Measurements from ENCODE around the gene MARCO. TPM values are rescaled to one million over a fixed set of nuclear protein-coding genes. Genes with fewer than 3 reads are reported as not detected.
"Not testable (repeated sequence)": the region's sequence is repeated elsewhere in the genome, so short reads cannot be mapped to it uniquely, and the experiment has no call there.

MARCO gene
- total RNA-seq, 4 donors from 2014 or later: 3.3 to 8.2 (median 4.0) TPM

DNA sequence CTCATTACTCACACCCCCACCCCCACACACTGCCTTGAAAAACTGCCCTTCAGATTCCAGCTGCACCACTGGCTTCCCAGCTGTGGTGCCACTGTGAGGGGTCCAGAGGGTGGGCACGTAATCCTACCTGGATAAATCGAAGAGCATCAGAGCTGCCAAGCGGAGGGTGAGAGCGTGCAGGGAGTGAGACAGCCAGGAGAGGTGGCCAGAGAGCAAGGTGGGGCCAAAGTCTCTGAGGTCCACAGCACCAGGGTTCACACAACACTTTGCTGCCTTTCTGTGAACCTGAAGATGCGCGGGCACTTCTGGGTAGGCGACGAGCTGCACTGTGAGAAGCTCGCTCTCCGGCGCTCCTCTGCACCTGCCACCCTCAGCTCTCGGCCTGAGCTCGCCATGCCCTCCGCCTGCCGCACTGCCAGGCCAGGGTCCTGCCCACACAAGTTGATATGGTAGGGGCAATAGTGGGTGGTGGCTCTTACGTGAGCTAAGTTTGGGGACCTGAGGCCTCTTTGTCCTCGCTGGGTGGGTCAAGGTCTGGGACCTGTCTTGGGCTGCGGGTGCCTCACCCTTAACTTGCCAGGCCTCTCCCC, 83.9 kb downstream of the MARCO start:
- TF ChIP-seq POLR2A (IDR thresholded peaks at IDR 0.05): no peak
- TF ChIP-seq, protein P1, sequence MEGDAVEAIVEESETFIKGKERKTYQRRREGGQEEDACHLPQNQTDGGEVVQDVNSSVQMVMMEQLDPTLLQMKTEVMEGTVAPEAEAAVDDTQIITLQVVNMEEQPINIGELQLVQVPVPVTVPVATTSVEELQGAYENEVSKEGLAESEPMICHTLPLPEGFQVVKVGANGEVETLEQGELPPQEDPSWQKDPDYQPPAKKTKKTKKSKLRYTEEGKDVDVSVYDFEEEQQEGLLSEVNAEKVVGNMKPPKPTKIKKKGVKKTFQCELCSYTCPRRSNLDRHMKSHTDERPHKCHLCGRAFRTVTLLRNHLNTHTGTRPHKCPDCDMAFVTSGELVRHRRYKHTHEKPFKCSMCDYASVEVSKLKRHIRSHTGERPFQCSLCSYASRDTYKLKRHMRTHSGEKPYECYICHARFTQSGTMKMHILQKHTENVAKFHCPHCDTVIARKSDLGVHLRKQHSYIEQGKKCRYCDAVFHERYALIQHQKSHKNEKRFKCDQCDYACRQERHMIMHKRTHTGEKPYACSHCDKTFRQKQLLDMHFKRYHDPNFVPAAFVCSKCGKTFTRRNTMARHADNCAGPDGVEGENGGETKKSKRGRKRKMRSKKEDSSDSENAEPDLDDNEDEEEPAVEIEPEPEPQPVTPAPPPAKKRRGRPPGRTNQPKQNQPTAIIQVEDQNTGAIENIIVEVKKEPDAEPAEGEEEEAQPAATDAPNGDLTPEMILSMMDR (IDR thresholded peaks at IDR 0.05): no peak
- H3K27ac ChIP-seq: no peak overlapping the region

GRCh38 chr2:119026890-119027289, 84.9 kb downstream of the MARCO start:
- H3K27ac ChIP-seq: no peak overlapping the region
- no peaks in the 10 kb centered on the region for H3K4me1 ChIP-seq
- no peaks in the 10 kb centered on the region for H3K27me3 ChIP-seq
- TF ChIP-seq, protein P1 (IDR thresholded peaks at IDR 0.05): no peak
- TF ChIP-seq POLR2A (IDR thresholded peaks at IDR 0.05): no peak
- no peak for DNase-seq
- H3K4me3 ChIP-seq: no peak overlapping the region
- no peaks in the 10 kb centered on the region for H3K36me3 ChIP-seq
- H3K9me3 ChIP-seq: no peaks in the 10 kb centered on the region

More for the DNA sequence above, 83.9 kb downstream of the MARCO start:
- Histone ChIP-seq H3K9me3 (no peaks in the 10 kb centered on the region), H3K36me3 (no peaks in the 10 kb centered on the region), H3K4me3 (no peak overlapping the region), H3K27me3 (no peaks in the 10 kb centered on the region), H3K4me1 (no peaks in the 10 kb centered on the region)
- DNase-seq: peak in 1 of 3 donors; percentile 34

DNA sequence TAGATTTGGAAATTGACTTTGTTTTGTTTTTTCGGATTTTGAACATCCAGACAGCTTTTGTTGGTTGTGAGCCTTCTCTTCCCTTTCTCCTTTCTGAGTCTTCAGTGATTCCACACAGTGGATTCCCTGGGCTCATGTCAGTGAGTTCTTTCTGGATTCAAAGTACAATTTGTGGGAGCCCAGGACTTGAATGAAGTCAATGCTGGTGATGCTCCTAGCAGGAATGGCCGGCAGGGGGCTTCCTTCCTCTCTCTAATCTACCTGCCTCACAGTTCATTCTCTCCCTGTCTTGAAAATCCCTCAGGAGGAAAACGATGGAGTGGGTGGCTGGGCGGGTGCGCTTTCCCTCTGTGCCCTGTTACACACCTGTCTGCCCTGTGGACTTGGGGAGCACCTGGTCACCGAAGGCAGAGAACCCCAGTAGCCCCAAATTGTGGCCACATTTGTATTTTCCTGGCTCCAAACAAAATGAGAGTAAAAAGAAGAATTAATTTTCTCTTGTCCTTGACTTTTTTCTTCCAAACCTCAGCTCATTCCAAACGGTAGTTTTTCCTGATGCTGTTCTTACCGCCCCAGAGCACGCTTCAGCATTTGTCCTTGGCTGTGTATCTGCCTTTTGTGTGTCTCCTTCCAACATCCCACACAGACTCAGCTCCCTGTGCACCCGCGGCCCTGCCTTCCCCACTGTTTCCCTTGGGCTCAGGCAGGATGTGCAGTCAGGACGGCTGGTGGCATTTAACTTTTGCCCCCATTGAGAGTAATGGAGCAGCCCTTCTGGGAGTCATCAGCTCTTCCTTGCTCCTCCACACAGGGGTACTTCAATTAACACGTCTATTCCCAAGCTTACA, 86.6 kb downstream of the MARCO start:
- Histone ChIP-seq H3K9me3 (no peaks in the 10 kb centered on the region), H3K27ac (no peak overlapping the region), H3K36me3 (no peaks in the 10 kb centered on the region), H3K4me3 (no peak overlapping the region), H3K27me3 (no peaks in the 10 kb centered on the region), H3K4me1 (no peaks in the 10 kb centered on the region)
- no peak for DNase-seq
- TF ChIP-seq POLR2A (IDR thresholded peaks at IDR 0.05): no peak
- TF ChIP-seq, protein P1 (IDR thresholded peaks at IDR 0.05): peak in 3 of 6 experiments; percentile 13 to 24 (median 13)

- H3K4me3 ChIP-seq: no peak overlapping the region
- no peaks in the 10 kb centered on the region for H3K4me1 ChIP-seq
- DNase-seq: no peak
- H3K36me3 ChIP-seq: no peaks in the 10 kb centered on the region
- H3K27me3 ChIP-seq: no peaks in the 10 kb centered on the region
- H3K9me3 ChIP-seq: peaks cover 0 to under 1% (median 0%) of the 10 kb centered on the region in 4 donors
- no peak for TF ChIP-seq POLR2A (IDR thresholded peaks at IDR 0.05)
- TF ChIP-seq, protein P1 (IDR thresholded peaks at IDR 0.05): no peak
- no peak overlapping the region for H3K27ac ChIP-seq
Observed at GRCh38 chr2:119029297-119029696, 87.3 kb downstream of the MARCO start.

DNA sequence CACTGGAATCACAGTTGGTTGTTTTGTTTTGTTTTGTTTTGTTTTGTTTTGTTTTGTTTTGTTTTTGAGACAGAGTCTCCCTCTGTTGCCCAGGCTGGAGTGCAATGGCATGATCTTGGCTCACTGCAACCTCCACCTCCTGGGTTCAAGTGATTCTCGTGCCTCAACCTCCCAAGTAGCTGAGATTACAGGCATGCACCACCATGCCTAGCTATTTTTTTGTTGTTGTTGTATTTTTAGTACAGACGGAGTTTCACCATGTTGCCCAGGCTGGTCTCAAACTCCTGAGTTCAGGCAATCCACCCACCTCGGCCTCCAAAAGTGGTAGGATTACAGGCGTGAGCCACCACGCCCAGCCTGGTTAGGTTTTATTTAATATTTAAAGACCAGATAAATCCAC, 95.9 kb downstream of the MARCO start:
- not testable (repeated sequence) for H3K4me3 ChIP-seq, H3K9me3 ChIP-seq, H3K36me3 ChIP-seq

GRCh38 chr2:119040730-119041129, 98.7 kb downstream of the MARCO start:
- Histone ChIP-seq H3K27me3 (no peaks in the 10 kb centered on the region), H3K4me1 (no peaks in the 10 kb centered on the region), H3K4me3 (no peak overlapping the region), H3K9me3 (peaks cover 0 to 3% (median 0%) of the 10 kb centered on the region in 4 donors), H3K27ac (no peak overlapping the region), H3K36me3 (no peaks in the 10 kb centered on the region)
- DNase-seq: no peak
- TF ChIP-seq, protein P1 (IDR thresholded peaks at IDR 0.05): no peak
- no peak for TF ChIP-seq POLR2A (IDR thresholded peaks at IDR 0.05)

More for the DNA sequence above, 95.9 kb downstream of the MARCO start:
- H3K27me3 ChIP-seq, H3K4me1 ChIP-seq, DNase-seq, H3K27ac ChIP-seq: not testable (repeated sequence)
